ENCODE data around the gene PHKB.

DNA sequence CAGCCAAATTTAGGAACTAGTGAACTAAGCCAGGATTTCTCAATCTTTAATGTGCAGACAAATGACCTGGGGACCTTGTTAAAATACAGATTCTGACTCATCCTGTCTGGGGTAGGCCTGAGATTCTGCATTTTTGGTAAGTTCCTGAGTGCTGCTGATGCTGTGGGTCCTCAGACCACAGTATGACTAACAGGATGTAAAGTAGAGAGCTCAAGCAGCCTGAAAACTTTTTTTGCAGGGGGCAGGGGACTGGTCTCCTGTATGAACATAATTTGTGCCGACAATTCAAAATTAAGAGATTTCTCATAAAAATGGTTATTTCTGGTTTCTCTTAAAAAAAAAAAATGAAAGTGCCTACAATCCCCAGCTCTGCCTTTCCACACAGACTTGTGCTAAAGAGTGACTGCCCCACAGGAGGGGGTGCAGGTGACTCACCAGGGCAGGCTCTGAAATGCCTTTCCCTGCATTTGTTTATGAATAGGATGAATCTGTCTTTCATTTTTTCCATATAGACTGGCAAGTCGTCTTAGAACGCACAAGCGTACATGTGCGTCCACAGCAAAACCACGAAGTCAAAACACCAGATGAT lies 271.5 kb downstream of the PHKB start:
- no peak for TF ChIP-seq TEAD4 (IDR thresholded peaks at IDR 0.05)
- TF ChIP-seq, protein P1, sequence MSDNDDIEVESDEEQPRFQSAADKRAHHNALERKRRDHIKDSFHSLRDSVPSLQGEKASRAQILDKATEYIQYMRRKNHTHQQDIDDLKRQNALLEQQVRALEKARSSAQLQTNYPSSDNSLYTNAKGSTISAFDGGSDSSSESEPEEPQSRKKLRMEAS (IDR thresholded peaks at IDR 0.05) = no peak
